Posterior vena cava (tissue), 2 donors: Measurements from ENCODE around the gene ZGLP1. TPM values are rescaled to one million over a fixed set of nuclear protein-coding genes. Genes with fewer than 3 reads are reported as not detected.

Experiments
- DNase-seq: peaks from one replicate; pipeline ENCODE4 v3.0.0-alpha.2; 2020; ENCODE audit warnings: low spot score
- intact Hi-C, 2 donors: fragments of 100-400 bp; cut with DNase I; formaldehyde crosslinking; loops; one replicate each; pipeline versions ENCODE4 v1.14.1 to v1.14.2; 2022 to 2023
- total RNA-seq, 2 donors: library from RNA; stranded (reverse); fragmentation: NEBNext Ultra II Directional; extraction: Animal tissue kit (Norgen Biotek cat#: 25700); gene quantifications; one replicate each; pipeline ENCODE4 v1.2.1, GENCODE V29; 2021
- donor health status: DM: yes; HTN: yes; CAD: no.
- donor health status: DM: yes; HTN: yes; CAD: no.

The ZGLP1 gene
- total RNA-seq, 2 donors from 2014 or later, result 1.1 to 1.2 TPM

- intact Hi-C loops, result no loop called here
- DNase-seq, result no peak
These were observed 4.3 kb downstream of the ZGLP1 start for GRCh38 chr19:10305139-10305806.

GRCh38 chr19:10299545-10300458 is 9.8 kb downstream of the ZGLP1 start:
- intact Hi-C loops, result no loop called here

GRCh38 chr19:10295847-10296591 is 13.6 kb downstream of the ZGLP1 start:
- no peak for DNase-seq
- intact Hi-C loops, result no loop called here

More at GRCh38 chr19:10299545-10300458, 9.8 kb downstream of the ZGLP1 start:
- peak; percentile 81 for DNase-seq

GRCh38 chr19:10295305-10295846 is 14.2 kb downstream of the ZGLP1 start:
- peak; percentile 83 for DNase-seq
- intact Hi-C loops, result no loop called here

- DNase-seq, result peak; percentile 70
- intact Hi-C loops, result no loop called here
These were observed 15.3 kb downstream of the ZGLP1 start for GRCh38 chr19:10294368-10294697.

- DNase-seq, result peak; percentile 78
- intact Hi-C loops, result no loop called here
These were observed 15.8 kb downstream of the ZGLP1 start for GRCh38 chr19:10293637-10294367.

- DNase-seq, result peak; percentile 81
- intact Hi-C loops, result no loop called here
These were observed 16.6 kb downstream of the ZGLP1 start for GRCh38 chr19:10292789-10293636.

GRCh38 chr19:10292206-10292788 is 17.3 kb downstream of the ZGLP1 start:
- intact Hi-C loops, result no loop called here
- DNase-seq, result peak; percentile 95

- peak; percentile 83 for DNase-seq
- intact Hi-C loops, result no loop called here
These were observed 17.9 kb downstream of the ZGLP1 start for GRCh38 chr19:10291554-10292205.

GRCh38 chr19:10290876-10291553 is 18.6 kb downstream of the ZGLP1 start:
- intact Hi-C loops, result no loop called here
- peak; percentile 90 for DNase-seq

GRCh38 chr19:10290357-10290875 is 19.2 kb downstream of the ZGLP1 start:
- intact Hi-C loops, result no loop called here
- peak; percentile 83 for DNase-seq

- intact Hi-C loops, result no loop called here
- DNase-seq, result peak; percentile 52
These were observed 19.7 kb downstream of the ZGLP1 start, which contains the start of gene ICAM5 for GRCh38 chr19:10289836-10290356. Gene ICAM5 (plus strand): TSS chr19:10289952. CDS start chr19:10290044, 92 bp downstream.

- peak; percentile 87 for DNase-seq
- intact Hi-C loops, result no loop called here
These were observed 20.3 kb downstream of the ZGLP1 start for GRCh38 chr19:10289167-10289835.

GRCh38 chr19:10288662-10289166 is 20.9 kb downstream of the ZGLP1 start:
- intact Hi-C loops, result no loop called here
- DNase-seq, result peak; percentile 76
